B cell (primary cell): ENCODE measurements around the gene YWHAG. TPM values are rescaled to one million over a fixed set of nuclear protein-coding genes. Genes with fewer than 3 reads are reported as not detected.

Experiments used
- ATAC-seq: fragments of 200-7000 bp; cut with Tn5 transposase; one replicate; pipeline ENCODE4 v1.10.0; 2021; ENCODE audit warnings: low read depth, mild to moderate bottlenecking, moderate number of reproducible peaks, moderate library complexity
- CTCF ChIA-PET: fragments of 350-600 bp; sonication (Branson Sonifier 250); formaldehyde crosslinking; loops from one replicate; lab custom pipeline; 2021; ENCODE audit warnings: antibody characterized with exemption, inconsistent platforms; lab: Charles Lee
- POLR2A ChIA-PET: fragments of 350-600 bp; sonication (Branson Sonifier 250); formaldehyde crosslinking; loops from one replicate; lab custom pipeline; 2021; ENCODE audit warnings: antibody characterized with exemption; lab: Charles Lee
- DNase-seq: peaks from one replicate; pipeline ENCODE4 v3.0.0; 2013
- H2AFZ ChIP-seq: 2 replicates; pipeline ENCODE4 v1.6.1; 2012; ENCODE audit warnings: mild to moderate bottlenecking, low read depth, low read length; ENCODE audit not compliant: insufficient read depth, poor library complexity, severe bottlenecking
- H3K27ac ChIP-seq, 2 donors: 1 replicate in 1 of 2; 2 replicates in 1 of 2; pipeline ENCODE4 v1.5.1; 2012 to 2013; ENCODE audit warnings: low read length in 2 of 2, mild to moderate bottlenecking in 2 of 2, moderate library complexity in 1 of 2
- H3K27me3 ChIP-seq, 4 experiments: fragments of 200-600 bp in 1 of 4; sonication (generic) in 1 of 4; replicated peaks in 1 of 4; 1 replicate in 2 of 4; 2 replicates in 2 of 4; pipeline versions ENCODE4 v1.6.1 to v1.7.0; 2013 to 2016; ENCODE audit warnings: low read length in 3 of 4, mild to moderate bottlenecking in 2 of 4, mixed read lengths in 1 of 4, moderate library complexity in 1 of 4; ENCODE audit not compliant: insufficient read depth in 4 of 4, control insufficient read depth in 3 of 4; ENCODE audit errors: control extremely low read depth in 1 of 4
- H3K36me3 ChIP-seq, 2 experiments: replicated peaks in 1 of 2; 1 replicate in 1 of 2; 2 replicates in 1 of 2; pipeline versions ENCODE4 v1.6.1 to v1.7.1; 2013; ENCODE audit warnings: low read length in 1 of 2; ENCODE audit not compliant: insufficient read depth in 2 of 2, control insufficient read depth in 1 of 2; ENCODE audit errors: control extremely low read depth in 1 of 2, extremely low read depth in 1 of 2
- H3K4me1 ChIP-seq, 2 donors: fragments of 200-600 bp in 1 of 2; sonication (generic) in 1 of 2; 1 replicate in 1 of 2; 2 replicates in 1 of 2; pipeline versions ENCODE4 v1.5.1 to v1.6.1; 2013 to 2017; ENCODE audit warnings: low read length in 2 of 2; ENCODE audit not compliant: control insufficient read depth in 2 of 2, insufficient read depth in 2 of 2
- H3K4me2 ChIP-seq: replicated peaks from 2 replicates; pipeline ENCODE3; 2012; ENCODE audit warnings: mild to moderate bottlenecking, low read depth, low read length; ENCODE audit not compliant: poor library complexity, severe bottlenecking
- H3K4me3 ChIP-seq, 5 experiments: fragments of 200-600 bp in 1 of 5; sonication (generic) in 1 of 5; 1 replicate in 3 of 5; 2 replicates in 2 of 5; pipeline versions ENCODE4 v1.5.1 to v1.7.0; 2011 to 2016; ENCODE audit warnings: low read length in 4 of 5, mild to moderate bottlenecking in 4 of 5, low read depth in 2 of 5, control low read depth in 1 of 5, moderate library complexity in 1 of 5; ENCODE audit not compliant: insufficient read depth in 1 of 5; ENCODE audit errors: control extremely low read depth in 1 of 5, extremely low read depth in 1 of 5
- H3K79me2 ChIP-seq: fragments of 200-600 bp; sonication (generic); one replicate; pipeline ENCODE4 v1.6.0; 2016; ENCODE audit warnings: low read length; ENCODE audit not compliant: control insufficient read depth, insufficient read depth
- H3K9ac ChIP-seq: fragments of 200-600 bp; sonication (generic); 2 replicates; pipeline ENCODE4 v1.6.1; 2017; ENCODE audit warnings: mild to moderate bottlenecking, low read length, moderate library complexity
- H3K9me3 ChIP-seq, 3 donors: one replicate each; pipeline versions ENCODE4 v1.6.1 to v1.7.1; 2013; ENCODE audit warnings: low read length in 2 of 3; ENCODE audit not compliant: control insufficient read depth in 2 of 3, insufficient read depth in 1 of 3; ENCODE audit errors: control extremely low read depth in 1 of 3
- H4K20me1 ChIP-seq: 2 replicates; pipeline ENCODE4 v1.6.0; 2012; ENCODE audit warnings: mild to moderate bottlenecking, low read length; ENCODE audit not compliant: insufficient read depth, control insufficient read depth, poor library complexity, severe bottlenecking
- H3K27ac Mint-ChIP-seq: one replicate; pipeline ENCODE4 v1.8.0; 2021; ENCODE audit warnings: mixed read lengths
- H3K27me3 Mint-ChIP-seq: one replicate; pipeline ENCODE4 v1.8.0; 2021; ENCODE audit warnings: mixed read lengths
- H3K4me1 Mint-ChIP-seq: one replicate; pipeline ENCODE4 v1.8.0; 2021; ENCODE audit warnings: mixed read lengths
- H3K4me3 Mint-ChIP-seq: one replicate; pipeline ENCODE4 v1.8.0; 2021; ENCODE audit warnings: mixed read lengths
- H3K9me3 Mint-ChIP-seq: one replicate; pipeline ENCODE4 v1.8.0; 2022; ENCODE audit warnings: mixed read lengths; ENCODE audit not compliant: insufficient read depth
- EZH2 ChIP-seq: IDR thresholded peaks from 2 replicates; pipeline ENCODE4 v1.6.1; 2012; ENCODE audit warnings: borderline replicate concordance, low read depth, mild to moderate bottlenecking, moderate library complexity, low read length; ENCODE audit not compliant: insufficient read depth, poor library complexity, severe bottlenecking
- WGBS: methylation state at CpG from one replicate; pipeline ENCODE4 v1.1.5; 2013; ENCODE audit warnings: missing lambda C conversion rate; ENCODE audit not compliant: insufficient coverage; 5-methylcytosine and 5-hydroxymethylcytosine counted together
- intact Hi-C: fragments of 100-400 bp; cut with micrococcal nuclease; formaldehyde crosslinking; loops from one replicate; pipeline ENCODE4 v1.10.0; 2022
- polyA plus RNA-seq: library from polyadenylated mRNA; depleted of rRNA; stranded (reverse); fragments of >200 nt; gene quantifications from 2 replicates; pipeline ENCODE4 v1.2.3, GENCODE V29; 2012
- total RNA-seq, 2 donors: library from RNA; stranded (reverse); fragments of 120-200 nt in 1 of 2; gene quantifications; 1 replicate in 1 of 2; 2 replicates in 1 of 2; pipeline versions ENCODE4 v1.2.3 to v1.2.4, GENCODE V29; 2013 to 2022
- TF ChIP-seq, protein P1 (sequence below): fragments of 200-600 bp; IDR thresholded peaks from one replicate; pipeline ENCODE4 v1.8.0; 2022; ENCODE audit warnings: antibody characterized with exemption, mild to moderate bottlenecking

Gene YWHAG
- total and polyA plus RNA-seq, 2 donors (not counting 1 experiment from before 2014, with no cell fraction given): 6.6 to 51.6 TPM

DNA sequence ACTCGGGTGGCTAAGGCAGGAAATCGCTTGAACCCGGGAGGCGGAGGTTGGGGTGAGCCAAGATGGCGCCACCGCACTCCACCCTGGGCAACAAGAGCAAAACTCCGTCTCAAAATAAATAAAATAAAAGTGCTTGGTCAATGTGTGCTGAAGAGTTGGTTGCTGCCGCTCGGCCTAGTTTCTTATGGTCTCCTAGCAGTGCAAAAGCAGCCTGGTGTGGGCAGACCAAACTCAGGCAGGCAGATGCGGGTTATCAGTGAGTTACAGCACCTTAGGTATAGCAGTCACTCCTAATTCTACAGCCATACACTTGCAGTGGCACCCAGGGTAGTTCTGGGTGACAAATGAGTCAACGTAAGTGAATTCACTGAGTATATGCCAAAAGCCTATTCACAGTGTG is 33.7 kb downstream of the YWHAG start:
- Histone ChIP-seq H3K79me2 (peaks cover 24% of the 10 kb centered on the region), H3K27me3 (no peaks in the 10 kb centered on the region), H3K4me2 (no peak overlapping the region), H3K4me1 (peaks cover 5% of the 10 kb centered on the region in 2 donors), H2AFZ (no peak overlapping the region), H4K20me1 (peaks cover 22% of the 10 kb centered on the region), H3K36me3 (peaks cover 0 to 33% of the 10 kb centered on the region in 2 experiments), H3K9me3 (no peaks in the 10 kb centered on the region), H3K9ac (no peak overlapping the region), H3K4me3 (no peak overlapping the region), H3K27ac (no peak overlapping the region)
- no peaks in the 10 kb centered on the region for H3K27me3 Mint-ChIP-seq
- ATAC-seq: no peak
- H3K4me3 Mint-ChIP-seq: no peak overlapping the region
- intact Hi-C loops: no loop called here
- POLR2A ChIA-PET: no interaction called here
- DNase-seq: no peak
- H3K4me1 Mint-ChIP-seq: peaks cover 20% of the 10 kb centered on the region
- 98% methylated on average over 8 of the region's 11 CpGs for WGBS
- H3K27ac Mint-ChIP-seq: no peak overlapping the region
- CTCF ChIA-PET: no interaction called here
- no peak for TF ChIP-seq EZH2
- TF ChIP-seq, protein P1, sequence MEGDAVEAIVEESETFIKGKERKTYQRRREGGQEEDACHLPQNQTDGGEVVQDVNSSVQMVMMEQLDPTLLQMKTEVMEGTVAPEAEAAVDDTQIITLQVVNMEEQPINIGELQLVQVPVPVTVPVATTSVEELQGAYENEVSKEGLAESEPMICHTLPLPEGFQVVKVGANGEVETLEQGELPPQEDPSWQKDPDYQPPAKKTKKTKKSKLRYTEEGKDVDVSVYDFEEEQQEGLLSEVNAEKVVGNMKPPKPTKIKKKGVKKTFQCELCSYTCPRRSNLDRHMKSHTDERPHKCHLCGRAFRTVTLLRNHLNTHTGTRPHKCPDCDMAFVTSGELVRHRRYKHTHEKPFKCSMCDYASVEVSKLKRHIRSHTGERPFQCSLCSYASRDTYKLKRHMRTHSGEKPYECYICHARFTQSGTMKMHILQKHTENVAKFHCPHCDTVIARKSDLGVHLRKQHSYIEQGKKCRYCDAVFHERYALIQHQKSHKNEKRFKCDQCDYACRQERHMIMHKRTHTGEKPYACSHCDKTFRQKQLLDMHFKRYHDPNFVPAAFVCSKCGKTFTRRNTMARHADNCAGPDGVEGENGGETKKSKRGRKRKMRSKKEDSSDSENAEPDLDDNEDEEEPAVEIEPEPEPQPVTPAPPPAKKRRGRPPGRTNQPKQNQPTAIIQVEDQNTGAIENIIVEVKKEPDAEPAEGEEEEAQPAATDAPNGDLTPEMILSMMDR: no peak
- no peaks in the 10 kb centered on the region for H3K9me3 Mint-ChIP-seq

- peak; percentile 28 for ATAC-seq
- Histone ChIP-seq H3K9me3 (no peaks in the 10 kb centered on the region), H4K20me1 (peaks cover 8% of the 10 kb centered on the region), H3K9ac (peak overlapping the region; percentile 86), H3K79me2 (peaks cover 10% of the 10 kb centered on the region), H2AFZ (peak overlapping the region; percentile 98), H3K27me3 (no peaks in the 10 kb centered on the region), H3K4me2 (peak overlapping the region; percentile 88), H3K4me1 (peaks cover 6 to 25% of the 10 kb centered on the region in 2 donors), H3K4me3 (peak overlapping the region; percentile 68 to 99 (median 85)), H3K27ac (peak overlapping the region; percentile 69 to 75), H3K36me3 (no peaks in the 10 kb centered on the region)
- Mint-ChIP-seq H3K27ac (peak overlapping the region; percentile 93), H3K9me3 (no peaks in the 10 kb centered on the region), H3K4me1 (peaks cover 23% of the 10 kb centered on the region), H3K4me3 (peak overlapping the region; percentile 91), H3K27me3 (no peaks in the 10 kb centered on the region)
- intact Hi-C loops: loop anchor here (1.0 to 10.0 kb wide), 6 partner anchors 16 to 1244 kb away; partner anchors contain the start of genes HSPB1 and RCC1L
- peak; percentile 80 for DNase-seq
- 4% methylated on average over 19 of the region's 25 CpGs for WGBS
- ChIA-PET POLR2A (interaction anchor here (1.0 to 1.7 kb wide), 3 partner anchors 16 to 40 kb away, joined by 3 to 13 read pairs (median 5); partner anchors contain the start of gene YWHAG), CTCF (interaction anchor here (0.9 to 5.0 kb wide), 11 partner anchors 12 to 142 kb away, joined by 3 to 25 read pairs (median 5); partner anchors contain the start of gene YWHAG)
- no peak for TF ChIP-seq EZH2
- TF ChIP-seq, protein P1: no peak
Measured at GRCh38 chr7:76318488-76319353, 40.1 kb downstream of the YWHAG start.
